ENCODE results near the gene FAM120A.

The FAM120A gene

GRCh38 chr9:93592008-93592642 is 140.6 kb downstream of the FAM120A start:
- no peak overlapping the region for H3K27ac Mint-ChIP-seq
- DNase-seq (ENCODE audit: low spot score): no peak
- peaks cover 16% of the 10 kb centered on the region for H3K4me1 Mint-ChIP-seq (ENCODE audit: low read depth)
- no peaks in the 10 kb centered on the region for H3K9me3 Mint-ChIP-seq
- no peak overlapping the region for H3K4me3 Mint-ChIP-seq
- H3K36me3 Mint-ChIP-seq (ENCODE audit: low read depth): no peaks in the 10 kb centered on the region
- no peaks in the 10 kb centered on the region for H3K27me3 Mint-ChIP-seq (ENCODE audit: low read depth)

GRCh38 chr9:93592643-93593021 is 141.1 kb downstream of the FAM120A start:
- DNase-seq (ENCODE audit: low spot score): no peak
- Mint-ChIP-seq H3K36me3 (ENCODE audit: low read depth) (no peaks in the 10 kb centered on the region), H3K4me1 (ENCODE audit: low read depth) (peaks cover 21% of the 10 kb centered on the region), H3K27me3 (ENCODE audit: low read depth) (no peaks in the 10 kb centered on the region), H3K9me3 (no peaks in the 10 kb centered on the region), H3K27ac (no peak overlapping the region), H3K4me3 (no peak overlapping the region)

- DNase-seq (ENCODE audit: low spot score): no peak
- H3K27ac Mint-ChIP-seq: no peak overlapping the region
- peaks cover 22% of the 10 kb centered on the region for H3K4me1 Mint-ChIP-seq (ENCODE audit: low read depth)
- H3K27me3 Mint-ChIP-seq (ENCODE audit: low read depth): no peaks in the 10 kb centered on the region
- no peaks in the 10 kb centered on the region for H3K36me3 Mint-ChIP-seq (ENCODE audit: low read depth)
- H3K4me3 Mint-ChIP-seq: no peak overlapping the region
- no peaks in the 10 kb centered on the region for H3K9me3 Mint-ChIP-seq
Observed at GRCh38 chr9:93593144-93593658, 141.7 kb downstream of the FAM120A start.

- Mint-ChIP-seq H3K4me3 (no peak overlapping the region), H3K4me1 (ENCODE audit: low read depth) (peaks cover 30% of the 10 kb centered on the region), H3K27ac (no peak overlapping the region)
Observed at GRCh38 chr9:93594041-93594756, 142.7 kb downstream of the FAM120A start.

GRCh38 chr9:93595461-93595860 is 144.0 kb downstream of the FAM120A start:
- Mint-ChIP-seq H3K27ac (no peak overlapping the region), H3K4me3 (no peak overlapping the region), H3K36me3 (ENCODE audit: low read depth) (peaks cover 3% of the 10 kb centered on the region), H3K9me3 (no peaks in the 10 kb centered on the region), H3K27me3 (ENCODE audit: low read depth) (no peaks in the 10 kb centered on the region), H3K4me1 (ENCODE audit: low read depth) (peaks cover 37% of the 10 kb centered on the region)
- DNase-seq (ENCODE audit: low spot score): no peak

More at GRCh38 chr9:93594041-93594756, 142.7 kb downstream of the FAM120A start:
- no peak for DNase-seq (ENCODE audit: low spot score)
- no peaks in the 10 kb centered on the region for H3K36me3 Mint-ChIP-seq (ENCODE audit: low read depth)
- no peaks in the 10 kb centered on the region for H3K27me3 Mint-ChIP-seq (ENCODE audit: low read depth)
- H3K9me3 Mint-ChIP-seq: no peaks in the 10 kb centered on the region

- Mint-ChIP-seq H3K27ac (no peak overlapping the region), H3K4me3 (no peak overlapping the region), H3K36me3 (ENCODE audit: low read depth) (peaks cover 3% of the 10 kb centered on the region), H3K4me1 (ENCODE audit: low read depth) (peaks cover 41% of the 10 kb centered on the region), H3K9me3 (no peaks in the 10 kb centered on the region), H3K27me3 (ENCODE audit: low read depth) (no peaks in the 10 kb centered on the region)
- no peak for DNase-seq (ENCODE audit: low spot score)
Observed at GRCh38 chr9:93595861-93596365, 144.4 kb downstream of the FAM120A start.

GRCh38 chr9:93596399-93596798 is 144.9 kb downstream of the FAM120A start:
- Mint-ChIP-seq H3K4me1 (ENCODE audit: low read depth) (peaks cover 44% of the 10 kb centered on the region), H3K9me3 (no peaks in the 10 kb centered on the region), H3K4me3 (no peak overlapping the region), H3K36me3 (ENCODE audit: low read depth) (peaks cover 3% of the 10 kb centered on the region), H3K27me3 (ENCODE audit: low read depth) (no peaks in the 10 kb centered on the region), H3K27ac (peak overlapping the region; percentile 15)
- no peak for DNase-seq (ENCODE audit: low spot score)

GRCh38 chr9:93597142-93597706 is 145.7 kb downstream of the FAM120A start:
- no peak overlapping the region for H3K4me3 Mint-ChIP-seq
- H3K9me3 Mint-ChIP-seq: no peaks in the 10 kb centered on the region
- H3K4me1 Mint-ChIP-seq (ENCODE audit: low read depth): peaks cover 46% of the 10 kb centered on the region
- H3K27me3 Mint-ChIP-seq (ENCODE audit: low read depth): no peaks in the 10 kb centered on the region
- peak overlapping the region; percentile 27 for H3K27ac Mint-ChIP-seq
- H3K36me3 Mint-ChIP-seq (ENCODE audit: low read depth): peaks cover 3% of the 10 kb centered on the region
- DNase-seq (ENCODE audit: low spot score): no peak

- H3K4me1 Mint-ChIP-seq (ENCODE audit: low read depth): peaks cover 42% of the 10 kb centered on the region
- H3K27ac Mint-ChIP-seq: peak overlapping the region; percentile 85
- H3K4me3 Mint-ChIP-seq: peak overlapping the region; percentile 66
- H3K27me3 Mint-ChIP-seq (ENCODE audit: low read depth): no peaks in the 10 kb centered on the region
- H3K9me3 Mint-ChIP-seq: no peaks in the 10 kb centered on the region
- H3K36me3 Mint-ChIP-seq (ENCODE audit: low read depth): peaks cover 4% of the 10 kb centered on the region
- no peak for DNase-seq (ENCODE audit: low spot score)
Observed at GRCh38 chr9:93597871-93598646, 146.6 kb downstream of the FAM120A start.

- H3K27ac Mint-ChIP-seq: peak overlapping the region; percentile 85
- H3K4me3 Mint-ChIP-seq: peak overlapping the region; percentile 66
- no peaks in the 10 kb centered on the region for H3K27me3 Mint-ChIP-seq (ENCODE audit: low read depth)
- no peak for DNase-seq (ENCODE audit: low spot score)
- no peaks in the 10 kb centered on the region for H3K9me3 Mint-ChIP-seq
- peaks cover 42% of the 10 kb centered on the region for H3K4me1 Mint-ChIP-seq (ENCODE audit: low read depth)
- H3K36me3 Mint-ChIP-seq (ENCODE audit: low read depth): peaks cover 6% of the 10 kb centered on the region
Observed at GRCh38 chr9:93598647-93599241, 147.3 kb downstream of the FAM120A start.

- H3K4me3 Mint-ChIP-seq: peak overlapping the region; percentile 30
- peaks cover 10% of the 10 kb centered on the region for H3K36me3 Mint-ChIP-seq (ENCODE audit: low read depth)
- H3K27ac Mint-ChIP-seq: peak overlapping the region; percentile 76
- no peaks in the 10 kb centered on the region for H3K27me3 Mint-ChIP-seq (ENCODE audit: low read depth)
- no peak for DNase-seq (ENCODE audit: low spot score)
- peaks cover 42% of the 10 kb centered on the region for H3K4me1 Mint-ChIP-seq (ENCODE audit: low read depth)
- H3K9me3 Mint-ChIP-seq: peaks cover 2% of the 10 kb centered on the region
Observed at GRCh38 chr9:93599571-93600403, 148.3 kb downstream of the FAM120A start.

- Mint-ChIP-seq H3K27me3 (ENCODE audit: low read depth) (no peaks in the 10 kb centered on the region), H3K9me3 (peaks cover 7% of the 10 kb centered on the region), H3K4me1 (ENCODE audit: low read depth) (peaks cover 42% of the 10 kb centered on the region), H3K27ac (peak overlapping the region; percentile 76), H3K36me3 (ENCODE audit: low read depth) (peaks cover 14% of the 10 kb centered on the region), H3K4me3 (peak overlapping the region; percentile 30)
- DNase-seq (ENCODE audit: low spot score): no peak
Observed at GRCh38 chr9:93600504-93600903, 149.0 kb downstream of the FAM120A start.

- Mint-ChIP-seq H3K36me3 (ENCODE audit: low read depth) (peaks cover 17% of the 10 kb centered on the region), H3K9me3 (peaks cover 9% of the 10 kb centered on the region), H3K4me1 (ENCODE audit: low read depth) (peaks cover 38% of the 10 kb centered on the region), H3K4me3 (no peak overlapping the region), H3K27me3 (ENCODE audit: low read depth) (no peaks in the 10 kb centered on the region), H3K27ac (no peak overlapping the region)
- no peak for DNase-seq (ENCODE audit: low spot score)
Observed at GRCh38 chr9:93601063-93601462, 149.6 kb downstream of the FAM120A start.
